ENCODE data around the gene GSE1.

Gene GSE1

GRCh38 chr16:85603203-85603755 is 9.8 kb upstream of the GSE1 start:
- DNase-seq (ENCODE audit: insufficient read length, low spot score) (no peak), FAIRE-seq (no peak)

- FAIRE-seq = peak; percentile 54
These were observed 8.9 kb upstream of the GSE1 start for GRCh38 chr16:85604145-85604705.

GRCh38 chr16:85605051-85605911 is 7.8 kb upstream of the GSE1 start:
- FAIRE-seq = no peak
- DNase-seq (ENCODE audit: insufficient read length, low spot score) = no peak

More at GRCh38 chr16:85604145-85604705, 8.9 kb upstream of the GSE1 start:
- no peak for DNase-seq (ENCODE audit: insufficient read length, low spot score)

- DNase-seq (ENCODE audit: insufficient read length, low spot score) (no peak), FAIRE-seq (no peak)
These were observed 6.9 kb upstream of the GSE1 start for GRCh38 chr16:85605912-85606841.

- no peak for FAIRE-seq
These were observed 6.2 kb upstream of the GSE1 start for GRCh38 chr16:85606904-85607303.

GRCh38 chr16:85607321-85607765 is 5.8 kb upstream of the GSE1 start:
- FAIRE-seq = no peak
- no peak for DNase-seq (ENCODE audit: insufficient read length, low spot score)

More at GRCh38 chr16:85606904-85607303, 6.2 kb upstream of the GSE1 start:
- no peak for DNase-seq (ENCODE audit: insufficient read length, low spot score)

GRCh38 chr16:85607796-85608514 is 5.2 kb upstream of the GSE1 start:
- FAIRE-seq (no peak), DNase-seq (ENCODE audit: insufficient read length, low spot score) (no peak)

- DNase-seq (ENCODE audit: insufficient read length, low spot score) (no peak), FAIRE-seq (no peak)
These were observed 4.6 kb upstream of the GSE1 start for GRCh38 chr16:85608515-85608885.

- FAIRE-seq (no peak), DNase-seq (ENCODE audit: insufficient read length, low spot score) (no peak)
These were observed 4.2 kb upstream of the GSE1 start for GRCh38 chr16:85608887-85609286.

- FAIRE-seq = peak; percentile 38
These were observed 3.6 kb upstream of the GSE1 start for GRCh38 chr16:85609539-85609938.

GRCh38 chr16:85610059-85610445 is 3.1 kb upstream of the GSE1 start:
- no peak for DNase-seq (ENCODE audit: insufficient read length, low spot score)
- peak; percentile 78 for FAIRE-seq

More at GRCh38 chr16:85609539-85609938, 3.6 kb upstream of the GSE1 start:
- no peak for DNase-seq (ENCODE audit: insufficient read length, low spot score)

- DNase-seq (ENCODE audit: insufficient read length, low spot score) (peak; percentile 93), FAIRE-seq (peak; percentile 99)
These were observed 2.5 kb upstream of the GSE1 start for GRCh38 chr16:85610446-85611193.

- no peak for FAIRE-seq
These were observed 2.0 kb upstream of the GSE1 start for GRCh38 chr16:85611194-85611443.

GRCh38 chr16:85611444-85612190 is 1.5 kb upstream of the GSE1 start:
- peak; percentile 94 for FAIRE-seq
- DNase-seq (ENCODE audit: insufficient read length, low spot score) = peak; percentile 81

More at GRCh38 chr16:85611194-85611443, 2.0 kb upstream of the GSE1 start:
- peak; percentile 29 for DNase-seq (ENCODE audit: insufficient read length, low spot score)

GRCh38 chr16:85612191-85612800 is 826 bp upstream of the GSE1 start:
- FAIRE-seq = peak; percentile 69
- DNase-seq (ENCODE audit: insufficient read length, low spot score) = peak; percentile 98

GRCh38 chr16:85613604-85614337 is 649 bp downstream of the GSE1 start:
- no peak for DNase-seq (ENCODE audit: insufficient read length, low spot score)
- no peak for FAIRE-seq

GRCh38 chr16:85614338-85615013 is 1.4 kb downstream of the GSE1 start:
- DNase-seq (ENCODE audit: insufficient read length, low spot score) (no peak), FAIRE-seq (no peak)

Measured in HTR-8/SVneo (cell line).